ES-I3 (cell line): ENCODE results near the gene GALP.
"Not testable (repeated sequence)": the region's sequence is repeated elsewhere in the genome, so short reads cannot be mapped to it uniquely, and the experiment has no call there.

Source experiments
- H3K36me3 ChIP-seq: 2 replicates; pipeline ENCODE4 v1.6.1; 2013; ENCODE audit warnings: mild to moderate bottlenecking, low read length, control low read depth, moderate library complexity; ENCODE audit not compliant: insufficient read depth
- H3K4me1 ChIP-seq: 2 replicates; pipeline ENCODE4 v1.6.1; 2013; ENCODE audit warnings: mild to moderate bottlenecking, control low read depth, low read length; ENCODE audit not compliant: insufficient read depth
- H3K9ac ChIP-seq: 2 replicates; pipeline ENCODE4 v1.6.1; 2013; ENCODE audit warnings: low read depth, mild to moderate bottlenecking, low read length, moderate library complexity
- H3K9me3 ChIP-seq: 2 replicates; pipeline ENCODE4 v1.6.1; 2013; ENCODE audit warnings: mild to moderate bottlenecking, low read length, moderate library complexity; ENCODE audit not compliant: control insufficient read depth, insufficient read depth

The GALP gene

GRCh38 chr19:56156768-56157167 is 19.0 kb upstream of the GALP start:
- H3K36me3 ChIP-seq = no peaks in the 10 kb centered on the region
- no peaks in the 10 kb centered on the region for H3K9me3 ChIP-seq
- H3K4me1 ChIP-seq = peaks cover 13% of the 10 kb centered on the region; the same call in 1 of the 2 replicates
- no peak overlapping the region for H3K9ac ChIP-seq

GRCh38 chr19:56158170-56158757 is 17.5 kb upstream of the GALP start:
- H3K9me3 ChIP-seq = no peaks in the 10 kb centered on the region
- no peak overlapping the region for H3K9ac ChIP-seq
- H3K4me1 ChIP-seq = peaks cover 4% of the 10 kb centered on the region; the same call in 1 of the 2 replicates
- no peaks in the 10 kb centered on the region for H3K36me3 ChIP-seq

GRCh38 chr19:56159009-56159559 is 16.7 kb upstream of the GALP start:
- no peaks in the 10 kb centered on the region; the same call in 1 of the 2 replicates for H3K4me1 ChIP-seq
- no peaks in the 10 kb centered on the region for H3K36me3 ChIP-seq
- H3K9ac ChIP-seq = no peak overlapping the region
- no peaks in the 10 kb centered on the region for H3K9me3 ChIP-seq

DNA sequence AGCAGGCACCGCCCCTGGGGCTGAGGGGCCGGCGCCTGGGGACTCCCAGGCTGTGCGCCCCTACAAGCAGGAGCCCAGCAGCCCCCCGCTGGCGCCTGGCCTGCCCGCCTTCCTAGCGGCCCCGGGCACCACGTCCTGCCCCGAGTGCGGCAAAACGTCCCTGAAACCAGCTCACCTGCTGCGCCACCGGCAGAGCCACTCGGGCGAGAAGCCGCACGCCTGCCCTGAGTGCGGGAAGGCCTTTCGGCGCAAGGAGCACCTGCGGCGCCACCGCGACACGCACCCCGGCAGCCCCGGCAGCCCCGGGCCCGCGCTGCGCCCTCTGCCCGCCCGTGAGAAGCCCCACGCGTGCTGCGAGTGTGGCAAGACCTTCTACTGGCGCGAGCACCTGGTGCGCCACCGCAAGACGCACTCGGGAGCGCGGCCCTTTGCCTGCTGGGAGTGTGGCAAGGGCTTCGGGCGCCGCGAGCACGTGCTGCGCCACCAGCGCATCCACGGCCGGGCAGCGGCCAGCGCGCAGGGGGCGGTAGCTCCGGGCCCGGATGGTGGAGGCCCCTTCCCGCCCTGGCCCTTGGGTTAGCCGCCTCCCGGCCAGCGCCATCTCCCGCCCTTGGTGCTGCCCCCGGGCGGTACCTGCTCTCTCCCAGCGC is 16.1 kb upstream of the GALP start:
- Histone ChIP-seq H3K4me1 (no peaks in the 10 kb centered on the region; the same call in 1 of the 2 replicates), H3K9me3 (no peaks in the 10 kb centered on the region), H3K9ac (no peak overlapping the region), H3K36me3 (no peaks in the 10 kb centered on the region)

- no peaks in the 10 kb centered on the region for H3K4me1 ChIP-seq
- H3K36me3 ChIP-seq = no peaks in the 10 kb centered on the region
- no peaks in the 10 kb centered on the region for H3K9me3 ChIP-seq
- H3K9ac ChIP-seq = no peak overlapping the region
Measured at GRCh38 chr19:56161534-56161933, 14.3 kb upstream of the GALP start.

GRCh38 chr19:56162258-56162657 is 13.6 kb upstream of the GALP start:
- H3K9ac ChIP-seq = no peak overlapping the region
- H3K9me3 ChIP-seq = no peaks in the 10 kb centered on the region
- no peaks in the 10 kb centered on the region for H3K4me1 ChIP-seq
- H3K36me3 ChIP-seq = no peaks in the 10 kb centered on the region

GRCh38 chr19:56163097-56163496 is 12.7 kb upstream of the GALP start:
- H3K9ac ChIP-seq = no peak overlapping the region
- H3K9me3 ChIP-seq = no peaks in the 10 kb centered on the region
- no peaks in the 10 kb centered on the region for H3K4me1 ChIP-seq
- H3K36me3 ChIP-seq = no peaks in the 10 kb centered on the region

GRCh38 chr19:56167064-56167578 is 8.7 kb upstream of the GALP start:
- H3K9me3 ChIP-seq = no peaks in the 10 kb centered on the region
- H3K9ac ChIP-seq = no peak overlapping the region
- H3K36me3 ChIP-seq = no peaks in the 10 kb centered on the region
- H3K4me1 ChIP-seq = no peaks in the 10 kb centered on the region; the same call in 1 of the 2 replicates

- Histone ChIP-seq H3K9me3 (no peaks in the 10 kb centered on the region), H3K9ac (no peak overlapping the region), H3K36me3 (no peaks in the 10 kb centered on the region), H3K4me1 (no peaks in the 10 kb centered on the region; the same call in 1 of the 2 replicates)
Measured at GRCh38 chr19:56170261-56170660, 5.5 kb upstream of the GALP start.

- H3K36me3 ChIP-seq = no peaks in the 10 kb centered on the region
- no peak overlapping the region for H3K9ac ChIP-seq
- H3K4me1 ChIP-seq = no peaks in the 10 kb centered on the region; the same call in 1 of the 2 replicates
- no peaks in the 10 kb centered on the region for H3K9me3 ChIP-seq
Measured at GRCh38 chr19:56174086-56174485, 1.7 kb upstream of the GALP start.

DNA sequence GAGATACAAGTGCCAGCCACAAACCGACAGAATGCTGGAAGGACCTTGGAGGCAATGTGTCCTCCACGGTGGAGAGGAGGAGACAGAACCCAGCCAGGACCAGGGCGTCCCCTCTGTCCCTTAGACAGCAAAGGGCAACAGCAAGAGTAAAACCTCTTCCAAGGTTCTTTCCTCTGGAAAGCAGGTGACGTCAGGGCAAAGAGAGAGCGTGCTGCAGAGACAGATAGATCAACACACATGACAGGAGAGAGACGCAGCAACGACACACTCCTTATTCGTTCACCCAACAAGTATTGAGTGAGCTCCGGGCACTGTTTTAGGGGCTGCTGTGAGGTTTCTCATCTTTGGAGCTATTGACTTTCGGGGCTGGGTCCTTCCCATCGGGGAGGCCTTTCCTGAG is 1.3 kb upstream of the GALP start:
- Histone ChIP-seq H3K4me1 (no peaks in the 10 kb centered on the region; the same call in 1 of the 2 replicates), H3K36me3 (no peaks in the 10 kb centered on the region), H3K9me3 (no peaks in the 10 kb centered on the region), H3K9ac (no peak overlapping the region)

DNA sequence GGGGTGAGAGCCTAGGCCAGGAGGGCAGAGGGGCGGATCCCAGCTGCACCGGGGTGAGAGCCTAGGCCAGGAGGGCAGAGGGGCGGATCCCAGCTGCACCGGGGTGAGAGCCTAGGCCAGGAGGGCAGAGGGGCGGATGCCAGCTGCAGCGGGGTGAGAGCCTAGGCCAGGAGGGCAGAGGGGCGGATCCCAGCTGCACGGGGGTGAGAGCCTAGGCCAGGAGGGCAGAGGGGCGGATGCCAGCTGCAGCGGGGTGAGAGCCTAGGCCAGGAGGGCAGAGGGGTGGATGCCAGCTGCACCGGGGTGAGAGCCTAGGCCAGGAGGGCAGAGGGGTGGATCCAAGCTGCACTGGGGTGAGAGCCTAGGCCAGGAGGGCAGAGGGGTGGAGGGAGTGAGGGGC is 502 bp downstream of the GALP start:
- not testable (repeated sequence) for H3K4me1 ChIP-seq, H3K9ac ChIP-seq, H3K36me3 ChIP-seq, H3K9me3 ChIP-seq

GRCh38 chr19:56176881-56177280 is 1.1 kb downstream of the GALP start:
- H3K36me3 ChIP-seq = no peaks in the 10 kb centered on the region
- H3K9ac ChIP-seq = no peak overlapping the region
- H3K4me1 ChIP-seq = no peaks in the 10 kb centered on the region
- H3K9me3 ChIP-seq = no peaks in the 10 kb centered on the region

DNA sequence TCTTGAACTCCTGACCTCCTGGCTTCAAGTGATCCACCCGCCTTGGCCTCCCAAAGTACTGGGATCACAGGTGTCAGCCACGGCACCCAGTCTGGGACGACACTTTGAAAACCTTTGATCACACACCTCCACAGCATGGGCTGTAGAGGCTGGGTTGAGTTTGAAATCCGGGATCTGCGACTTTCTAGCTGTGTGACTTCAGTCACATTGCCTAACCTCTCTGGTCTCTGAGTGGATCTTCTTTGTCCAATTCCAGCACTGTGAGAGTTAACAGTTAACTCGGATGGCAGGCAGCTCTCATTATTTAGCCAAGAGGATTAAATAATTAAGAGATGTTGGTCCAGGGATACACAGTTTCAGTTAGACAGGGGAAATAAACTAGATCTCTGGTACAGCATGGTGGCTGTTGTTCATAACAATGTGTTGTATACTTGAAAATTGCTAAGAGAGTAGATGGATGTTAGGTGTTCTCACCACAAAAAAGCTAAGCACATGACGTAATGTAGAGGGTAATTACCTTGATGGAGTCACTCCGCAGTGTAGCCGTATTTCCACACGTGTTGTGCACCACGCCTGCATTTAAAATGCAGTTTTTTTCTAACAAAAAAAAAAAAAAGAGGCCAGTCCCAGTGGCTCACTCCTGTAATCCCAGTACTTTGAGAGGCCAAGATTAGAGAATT is 1.9 kb downstream of the GALP start:
- Histone ChIP-seq H3K9ac (no peak overlapping the region), H3K4me1 (no peaks in the 10 kb centered on the region), H3K9me3 (no peaks in the 10 kb centered on the region)

More for the DNA sequence above, 1.9 kb downstream of the GALP start:
- H3K36me3 ChIP-seq = no peaks in the 10 kb centered on the region
